ENCODE results near the gene SLC25A41. TPM values are rescaled to one million over a fixed set of nuclear protein-coding genes. Genes with fewer than 3 reads are reported as not detected.

SLC25A41 gene
- total and polyA plus RNA-seq, 2 of the 13 experiments (the other 11 are each of a cell fraction or from before 2014, with no cell fraction given), result 0.33 to 0.95 TPM

GRCh38 chr19:6424939-6425731 is 8.4 kb downstream of the SLC25A41 start (continued):
- peak; percentile 53; the same call in 1 of the 2 replicates for TF ChIP-seq HOMEZ (CRISPR knock-in tag; IDR thresholded peaks at IDR 0.05; ENCODE audit: low read depth)
- TF ChIP-seq GMEB1 (CRISPR knock-in tag; IDR thresholded peaks at IDR 0.05; ENCODE audit: borderline replicate concordance), result peak; percentile 48; the same call in 1 of the 2 replicates
- peak; percentile 92 for TF ChIP-seq ZNF280B (CRISPR knock-in tag; IDR thresholded peaks at IDR 0.05; ENCODE audit: borderline replicate concordance)
- no peak for TF ChIP-seq AGO2 (optimal IDR thresholded peaks at IDR 0.05; ENCODE audit: low read depth, low read length)
- TF ChIP-seq CBX1 (IDR thresholded peaks at IDR 0.05; ENCODE audit: low read depth), result peak; percentile 32
- peak; percentile 76 for TF ChIP-seq CSRNP1 (CRISPR knock-in tag; IDR thresholded peaks at IDR 0.05)
- peak; percentile 46 for TF ChIP-seq UBTF (CRISPR knock-in tag; IDR thresholded peaks at IDR 0.05)
- 0 out of 2 replicates have a peak, but pooled peaks have one; percentile 3 for TF ChIP-seq CTCF (CRISPR knock-in tag; IDR thresholded peaks at IDR 0.05)
- peak; percentile 32 for TF ChIP-seq RBM39 (IDR thresholded peaks at IDR 0.05; ENCODE audit: low read depth, low read length, poor library complexity, severe bottlenecking)
- TF ChIP-seq MYPOP (CRISPR knock-in tag; IDR thresholded peaks at IDR 0.05), result peak; percentile 66; the same call in 1 of the 2 replicates
- peak; percentile 51; the same call in 1 of the 2 replicates for TF ChIP-seq ZNF607 (CRISPR knock-in tag; IDR thresholded peaks at IDR 0.05; ENCODE audit: borderline replicate concordance)
- 0 out of 2 replicates have a peak, but pooled peaks have one; percentile 16 for TF ChIP-seq BCL6 (CRISPR knock-in tag; IDR thresholded peaks at IDR 0.05)
- TF ChIP-seq ZNF781 (CRISPR knock-in tag; IDR thresholded peaks at IDR 0.05; ENCODE audit: borderline replicate concordance, not compliant biosample characterization), result no peak

Measured in HepG2 (cell line).